HuH-7.5 (cell line): ENCODE measurements around the gene PMF1.

Experiments
- DNase-seq: peaks from one replicate; pipeline ENCODE4 v3.0.0; 2011; ENCODE audit warnings: low spot score

PMF1 gene

GRCh38 chr1:156268336-156268735, 55.5 kb downstream of the PMF1 start:
- no peak for DNase-seq

- DNase-seq: no peak
Measured at GRCh38 chr1:156270314-156270713, 57.5 kb downstream of the PMF1 start.

GRCh38 chr1:156276532-156276931, 63.7 kb downstream of the PMF1 start:
- no peak for DNase-seq

GRCh38 chr1:156276966-156277381, 64.2 kb downstream of the PMF1 start:
- DNase-seq: peak; percentile 81

- DNase-seq: no peak
Measured at GRCh38 chr1:156279837-156280236, 67.0 kb downstream of the PMF1 start.

DNA sequence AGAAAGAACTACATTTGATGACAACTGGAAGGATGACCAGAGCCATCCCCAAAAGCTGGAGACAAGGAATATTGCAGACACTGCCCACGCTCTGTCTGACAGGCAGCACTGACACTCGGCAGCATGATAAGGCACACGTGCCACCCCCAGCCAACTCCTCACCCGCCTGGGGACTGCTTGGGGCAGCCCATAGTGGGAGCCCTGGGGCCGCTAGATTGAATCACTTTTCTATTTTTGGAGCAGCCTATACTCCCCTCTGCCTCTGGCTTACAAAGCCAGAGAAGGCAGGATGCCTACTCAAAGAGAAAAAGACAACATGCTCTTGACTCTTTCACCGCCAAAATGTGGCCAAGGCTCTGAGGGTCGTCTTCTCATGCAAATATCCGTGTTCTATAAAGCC, 68.5 kb downstream of the PMF1 start:
- no peak for DNase-seq

DNA sequence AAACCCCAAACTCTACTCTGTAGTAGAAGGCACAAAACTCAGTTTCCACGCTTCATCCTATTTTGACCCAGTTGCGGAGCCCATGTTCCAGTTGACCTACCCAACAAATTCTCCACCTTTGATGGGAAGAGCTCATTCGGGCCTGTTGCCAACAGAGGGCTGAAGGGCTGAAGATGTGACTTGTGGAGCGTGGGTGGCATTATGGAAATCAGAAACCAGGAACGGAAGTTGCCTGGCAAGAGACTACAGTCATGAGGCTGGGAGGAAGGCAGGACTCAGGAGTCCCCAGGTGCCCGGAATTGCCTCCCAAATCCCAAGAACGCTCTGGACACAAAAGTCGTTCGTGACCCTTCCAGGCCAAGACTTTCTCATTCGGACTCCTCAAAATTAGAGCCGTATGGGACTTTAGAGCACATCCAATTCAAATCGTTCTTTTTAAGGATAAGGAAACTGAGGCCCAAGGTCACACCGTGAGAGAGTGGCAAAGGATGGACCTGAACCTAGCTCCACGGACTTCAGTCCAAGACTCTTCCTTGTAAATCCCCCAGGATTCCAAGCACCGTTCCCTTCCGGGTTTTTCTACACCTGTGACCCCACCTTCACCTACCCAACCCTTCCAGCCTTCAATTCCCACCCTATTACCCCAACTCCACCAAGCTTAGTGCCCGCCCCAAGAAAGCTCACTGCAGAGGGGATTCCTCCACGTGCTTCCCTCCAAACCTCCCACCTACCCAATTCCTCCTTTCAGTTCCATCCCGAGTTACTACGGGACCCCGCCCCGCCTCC, 69.1 kb downstream of the PMF1 start:
- no peak for DNase-seq

DNA sequence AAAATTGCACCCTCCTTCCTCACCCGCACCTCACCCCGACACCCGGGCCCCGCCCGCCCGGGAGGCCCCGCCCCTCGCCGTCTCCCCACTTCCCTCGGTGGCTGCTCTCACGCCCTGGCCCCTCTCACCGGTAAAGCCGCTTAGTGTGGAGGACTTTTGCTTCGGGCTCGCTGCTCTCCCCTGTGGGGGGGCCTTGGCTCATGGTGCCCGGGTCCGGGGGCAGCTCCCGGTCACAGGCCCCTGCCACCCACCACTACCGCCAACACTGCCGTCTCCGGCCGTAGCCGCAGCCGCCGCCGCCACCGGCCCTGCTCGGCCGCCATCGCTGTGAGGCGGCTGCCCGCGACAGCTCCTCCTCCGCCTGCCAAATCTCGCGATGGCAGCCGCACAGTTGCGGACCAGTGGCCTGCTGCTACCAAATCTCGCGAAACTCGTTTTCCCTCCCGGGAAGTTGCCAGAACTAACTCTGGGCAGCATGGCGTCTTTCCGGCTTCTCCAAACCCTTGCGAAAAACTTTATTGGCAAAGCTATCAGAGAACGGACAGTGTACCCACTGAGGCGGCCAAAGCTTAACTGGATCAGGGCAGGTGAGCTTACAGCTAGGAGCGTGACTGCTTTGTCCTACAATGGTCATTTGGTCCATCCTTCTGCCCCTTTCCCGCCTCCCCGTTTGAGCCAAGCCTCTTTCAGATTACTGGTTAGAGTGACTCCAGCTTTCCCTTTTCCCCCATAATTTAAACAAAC, 69.8 kb downstream of the PMF1 start, which contains the start of gene SMG5:
TSS of gene SMG5 (minus strand) at position 347 of the 744 bp plus-strand sequence. CDS start at position 202, 145 bp downstream.
- DNase-seq: peak; percentile 91

DNA sequence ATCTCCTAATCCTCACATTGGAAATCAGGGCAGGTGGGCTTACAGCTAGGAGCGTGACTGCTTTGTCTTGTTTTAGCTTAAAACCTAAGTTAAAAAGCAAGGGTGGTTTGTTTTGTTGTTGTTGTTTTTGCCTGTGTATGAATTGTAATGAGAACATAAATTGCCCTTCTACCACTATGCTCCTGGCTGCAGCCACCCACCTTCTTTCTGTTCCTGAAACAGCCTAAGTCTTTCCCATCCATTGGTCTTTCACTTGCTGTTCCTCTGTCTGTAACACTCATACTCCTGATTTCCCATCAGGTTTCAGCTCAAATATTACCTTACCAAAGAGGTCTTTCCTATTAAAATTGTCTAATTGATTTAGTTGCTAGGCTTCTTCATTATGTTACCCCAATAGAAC, 70.7 kb downstream of the PMF1 start:
- no peak for DNase-seq

- no peak for DNase-seq
Measured at GRCh38 chr1:156284112-156284511, 71.3 kb downstream of the PMF1 start, which contains the start of gene TMEM79. Gene TMEM79, plus strand, starts transcription at chr1:156284325. Its CDS starts 902 bp downstream, at chr1:156285227.

- DNase-seq: no peak
Measured at GRCh38 chr1:156284757-156285156, 72.0 kb downstream of the PMF1 start.

- DNase-seq: no peak
Measured at GRCh38 chr1:156285437-156285836, 72.6 kb downstream of the PMF1 start.

DNA sequence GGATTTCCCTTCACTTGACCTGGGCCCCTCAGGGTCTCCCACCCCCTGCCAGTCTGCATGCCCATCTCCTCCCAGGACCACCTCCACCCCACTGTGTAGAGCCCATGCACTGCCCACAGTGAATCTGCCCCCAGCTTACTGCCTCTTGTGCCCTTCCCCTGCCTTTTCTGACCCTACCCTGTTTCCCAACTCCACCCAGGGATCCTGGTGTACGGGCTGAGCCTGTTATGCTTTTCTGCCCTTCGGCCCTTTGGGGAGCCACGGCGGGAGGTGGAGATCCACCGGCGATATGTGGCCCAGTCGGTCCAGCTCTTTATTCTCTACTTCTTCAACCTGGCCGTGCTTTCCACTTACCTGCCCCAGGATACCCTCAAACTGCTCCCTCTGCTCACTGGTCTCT, 73.3 kb downstream of the PMF1 start:
- DNase-seq: no peak
